KG1 (cell line): Measurements from ENCODE around the gene C14orf119.

Source experiments
- DNase-seq: peaks from one replicate; lab custom pipeline; 2025; lab: John Stamatoyannopoulos, UW

The C14orf119 gene

DNA sequence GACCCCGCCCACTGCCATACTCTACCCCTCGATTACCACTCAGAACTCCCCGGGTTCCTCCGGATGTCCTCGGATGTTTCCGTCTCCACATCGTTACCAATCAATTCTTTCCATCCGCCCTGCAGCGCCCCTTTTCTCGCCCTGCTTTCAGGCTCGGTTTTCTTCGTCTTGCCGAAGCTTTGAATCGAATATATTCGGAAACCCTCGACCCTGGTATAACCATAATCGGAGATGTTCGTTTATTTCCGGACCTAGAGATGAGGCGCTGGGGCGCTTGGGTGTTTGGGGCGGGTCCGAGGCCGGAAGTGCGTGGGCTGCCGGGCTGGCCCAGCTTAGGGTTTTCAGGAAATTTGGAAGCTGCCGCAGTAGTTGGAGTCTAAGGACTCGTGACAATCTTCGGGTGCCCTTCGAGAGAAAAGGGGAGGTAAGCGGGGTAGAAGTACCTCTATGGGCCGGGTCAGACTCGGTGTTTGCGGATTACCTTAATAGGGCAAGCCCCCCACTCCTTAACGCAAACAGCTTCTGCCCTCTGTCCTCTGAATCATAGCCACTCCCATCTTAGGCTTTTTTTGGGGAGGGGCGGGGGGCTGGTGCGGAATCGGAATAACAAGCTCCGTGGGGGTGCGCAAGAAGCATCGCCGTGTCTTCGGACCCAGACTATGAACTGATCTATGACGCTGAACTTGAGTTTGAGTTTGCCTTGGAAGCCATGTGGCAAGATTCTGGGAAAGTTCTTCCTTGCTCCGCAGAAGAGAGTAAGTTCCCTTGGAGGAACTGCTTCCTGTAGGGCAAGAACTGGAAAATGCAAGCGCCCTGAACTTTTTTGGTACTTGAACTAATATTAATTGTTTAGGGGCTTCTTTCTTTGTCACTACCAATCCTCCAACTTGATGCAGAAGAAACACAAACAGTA is at the start of gene C14orf119:
TSS of gene C14orf119 (plus strand) at position 310 of the 913 bp plus-strand sequence. CDS start 2,154 bp downstream, outside the sequence.
- no peak for DNase-seq

DNA sequence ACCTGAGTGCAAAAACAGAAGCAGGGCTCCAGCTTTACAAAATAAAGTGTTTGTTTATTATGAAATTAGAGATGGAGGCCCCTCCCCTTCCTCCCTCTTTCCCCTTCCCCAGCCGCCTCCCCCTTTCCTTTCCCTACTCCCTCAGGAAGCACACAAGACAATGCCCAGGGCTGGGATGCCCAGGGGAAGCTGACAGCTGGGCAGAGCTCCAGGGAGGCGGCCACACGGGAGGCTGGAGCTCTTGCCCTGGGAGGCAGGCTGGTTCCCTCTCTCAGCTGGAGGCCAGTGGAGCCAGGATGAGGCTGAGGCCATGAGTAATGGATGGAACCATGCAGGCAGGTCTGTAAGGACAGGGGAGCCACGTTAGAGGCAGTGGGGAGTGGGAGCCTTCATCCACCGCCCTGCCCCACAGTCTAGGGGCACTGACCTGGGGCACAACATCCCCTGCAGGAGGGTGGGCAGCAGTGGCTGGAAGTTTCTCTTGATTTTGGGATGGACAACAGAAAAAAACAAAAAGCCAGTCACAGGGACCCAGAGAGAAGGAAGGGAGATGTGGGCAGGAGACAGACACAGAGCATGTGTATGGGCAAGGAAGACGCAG is 48.2 kb upstream of the C14orf119 start:
- no peak for DNase-seq

DNA sequence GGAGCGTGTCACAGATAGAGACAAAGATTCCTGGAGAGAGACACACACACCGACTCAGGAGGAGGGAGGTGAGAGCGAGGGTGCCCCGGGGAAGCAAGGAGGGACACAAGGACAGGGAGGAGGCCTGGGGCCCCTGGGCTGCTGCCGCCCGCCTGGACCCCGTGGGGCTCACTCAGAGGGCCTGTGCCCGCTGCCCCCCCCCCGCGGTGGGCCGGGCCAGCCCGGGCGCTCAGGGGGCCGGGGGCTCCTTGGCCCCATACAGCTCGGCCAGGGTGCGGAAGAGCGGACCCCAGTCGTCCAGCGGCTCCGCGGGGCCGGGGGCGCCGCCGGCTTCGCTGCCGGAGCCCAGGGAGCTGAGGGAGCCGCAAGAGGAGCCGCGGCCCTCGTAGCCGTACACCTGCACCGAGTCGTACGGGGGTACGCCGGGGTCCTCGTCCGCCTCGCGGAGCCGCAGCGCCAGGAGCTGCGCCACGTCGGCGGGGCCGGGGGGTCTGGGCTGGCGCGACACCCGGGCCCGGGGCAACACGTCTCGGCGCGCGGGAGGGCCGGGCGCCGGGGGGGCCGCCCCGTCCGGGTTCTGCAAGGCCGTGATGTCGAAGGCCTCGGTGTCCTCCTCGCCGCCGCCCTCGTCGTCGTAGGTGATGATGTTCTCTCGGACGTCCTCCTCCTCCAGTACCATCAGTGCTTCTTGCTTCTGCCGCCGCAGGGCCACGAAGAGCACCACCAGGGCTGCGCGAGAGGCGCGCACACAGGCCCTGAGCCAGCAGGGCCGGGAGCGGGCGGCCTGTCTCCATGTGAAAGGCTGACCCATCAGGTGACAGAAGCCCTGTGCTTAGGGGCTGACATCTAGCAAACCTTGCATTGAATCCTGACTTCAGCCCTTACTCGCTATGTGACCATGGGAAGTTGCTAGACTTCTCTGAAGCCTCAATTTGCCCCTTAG is 47.3 kb upstream of the C14orf119 start:
- DNase-seq = no peak

DNA sequence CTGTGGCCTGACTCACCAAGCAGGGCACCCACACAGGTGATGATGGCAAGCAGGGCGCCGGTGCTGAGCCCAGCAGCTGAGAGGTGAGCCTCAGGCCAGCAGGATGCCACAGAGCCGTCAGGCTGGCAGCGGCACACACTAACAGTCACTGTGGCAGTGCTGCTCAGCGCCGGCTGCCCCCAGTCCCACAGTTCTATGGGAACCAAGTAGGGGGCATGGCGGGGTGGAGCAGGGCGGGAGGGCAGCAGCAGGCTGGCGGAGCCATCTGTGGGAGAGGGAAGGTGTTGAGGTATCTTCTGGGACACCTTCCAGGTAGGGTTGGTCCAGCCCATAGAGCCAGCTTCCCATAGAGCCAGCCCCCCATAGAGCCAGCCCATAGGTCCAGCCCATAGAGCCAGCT is 46.3 kb upstream of the C14orf119 start:
- no peak for DNase-seq

- no peak for DNase-seq
These were observed 43.9 kb upstream of the C14orf119 start for GRCh38 chr14:23051141-23052057.

DNA sequence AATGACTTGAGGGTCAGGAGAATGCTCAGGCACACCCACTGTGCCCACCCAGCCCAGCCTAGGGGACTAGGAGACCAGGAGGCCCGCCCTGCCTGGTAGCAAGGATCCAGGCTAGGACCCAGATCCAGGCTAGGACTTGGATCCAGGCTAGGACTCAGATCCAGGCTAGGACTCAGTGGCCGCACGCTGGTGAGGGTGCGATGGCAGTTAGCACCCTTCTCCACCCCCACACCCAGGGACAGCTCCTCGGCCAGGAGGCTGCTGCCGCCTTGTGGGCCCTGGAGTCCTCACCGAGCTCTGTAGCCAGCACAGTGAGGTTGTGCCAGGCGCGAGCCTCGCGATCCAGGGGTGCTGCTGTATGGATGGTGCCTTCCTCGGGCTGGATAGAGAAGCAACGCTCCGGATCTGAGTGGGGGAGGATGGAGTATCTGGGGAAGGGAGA is 43.1 kb upstream of the C14orf119 start:
- DNase-seq = no peak

DNA sequence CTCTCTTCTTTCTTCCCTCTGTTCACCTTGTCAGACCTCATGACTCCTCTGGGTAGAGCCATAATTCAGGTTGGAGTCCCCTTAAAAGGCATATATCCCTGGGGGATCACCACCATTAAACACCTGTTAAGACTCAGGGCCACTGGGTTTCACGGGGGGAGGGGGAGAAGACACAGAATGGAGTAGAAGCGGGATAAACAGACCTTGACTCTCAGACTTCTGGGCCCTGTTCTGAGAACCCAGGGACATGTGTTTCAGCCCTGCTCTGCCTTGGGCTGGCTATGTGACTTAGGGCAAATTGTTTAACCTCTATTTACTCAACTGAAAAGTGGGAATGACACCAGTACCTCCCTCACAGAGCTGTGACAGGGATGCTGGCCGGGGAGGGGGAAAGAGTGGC is 42.6 kb upstream of the C14orf119 start:
- DNase-seq = no peak

DNA sequence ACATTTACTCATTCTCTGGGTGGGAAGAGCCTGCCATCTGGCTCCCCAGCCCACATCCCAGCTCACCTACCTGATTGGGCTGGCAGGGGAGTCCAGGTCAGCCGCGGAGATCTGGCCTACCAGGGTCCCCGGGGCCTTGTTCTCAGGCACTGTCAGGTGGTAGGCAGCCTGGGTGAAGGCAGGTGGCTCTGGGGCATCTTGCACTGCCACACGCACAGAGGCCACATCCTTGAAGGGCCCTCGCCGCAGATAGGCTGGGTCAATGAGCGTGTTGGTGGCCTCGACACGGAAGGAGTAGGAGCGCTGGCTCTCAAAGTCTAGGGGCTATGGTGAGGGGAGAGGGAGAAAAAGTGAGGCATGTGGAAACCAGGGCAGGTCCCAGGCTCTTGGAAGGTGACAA is 41.9 kb upstream of the C14orf119 start:
- DNase-seq = no peak

DNA sequence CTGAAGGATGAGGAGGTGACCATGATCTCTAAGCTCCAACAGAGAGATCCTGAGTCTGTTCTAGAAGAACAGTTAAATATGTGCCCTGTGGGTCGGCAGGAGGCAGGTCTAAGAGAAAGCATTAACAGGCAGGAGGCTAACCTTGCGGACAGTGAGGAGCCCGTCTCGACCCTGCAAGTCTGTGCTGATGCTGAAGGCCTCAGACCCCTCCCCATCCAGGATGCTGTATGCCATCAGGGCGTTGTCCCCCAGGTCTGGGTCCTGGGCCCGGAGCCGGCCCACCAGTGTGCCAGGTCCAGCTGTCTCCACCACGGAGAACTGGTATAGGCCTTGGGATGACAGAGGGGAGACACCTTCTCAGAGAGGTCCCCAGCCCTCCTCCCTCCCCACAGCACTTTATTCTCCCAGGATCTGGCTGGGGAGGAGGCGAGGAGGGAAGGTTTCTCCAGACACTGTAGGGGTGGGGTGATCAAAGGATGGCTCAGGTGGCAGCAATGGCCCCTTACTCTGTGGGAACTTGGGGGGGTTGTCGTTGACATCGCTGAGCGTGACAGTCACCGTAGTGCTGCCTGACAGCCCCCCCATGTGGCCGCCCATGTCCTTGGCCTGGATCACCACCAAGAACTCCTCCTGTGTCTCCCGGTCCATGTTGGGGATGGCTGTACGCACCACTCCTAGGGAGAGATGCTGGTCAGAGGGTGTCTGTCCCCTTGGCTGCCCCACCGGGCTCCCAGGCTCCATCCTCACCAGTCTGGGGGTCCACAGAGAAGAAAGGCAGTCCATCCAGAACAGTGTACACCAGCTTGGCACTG is 41.1 kb upstream of the C14orf119 start:
- no peak for DNase-seq

DNA sequence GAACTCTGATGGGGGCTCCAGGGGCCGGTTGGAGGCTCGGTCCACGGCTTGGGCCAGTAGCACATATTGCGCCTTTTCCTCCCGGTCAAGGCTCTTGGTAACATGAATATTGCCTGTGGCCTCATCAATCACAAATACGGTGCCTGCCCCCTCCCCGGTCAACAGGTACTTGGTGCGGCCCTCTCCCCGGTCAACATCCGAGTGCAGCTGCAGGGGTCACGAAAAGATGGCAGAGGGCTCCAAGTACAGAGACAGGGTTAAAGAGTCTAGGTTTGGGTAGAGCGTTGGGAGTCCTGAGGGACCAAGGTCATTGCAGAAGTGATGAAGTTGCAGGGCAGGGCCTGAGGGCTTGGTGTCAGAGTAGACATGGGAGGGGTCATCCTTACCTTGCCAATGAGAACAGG is 40.2 kb upstream of the C14orf119 start:
- no peak for DNase-seq

GRCh38 chr14:23055621-23056144 is 39.6 kb upstream of the C14orf119 start:
- DNase-seq = no peak

GRCh38 chr14:23056145-23056955 is 39.0 kb upstream of the C14orf119 start:
- DNase-seq = no peak

- DNase-seq = no peak
These were observed 38.1 kb upstream of the C14orf119 start, which contains the start of gene CDH24 for GRCh38 chr14:23056956-23057756. CDH24 (minus strand) TSS chr14:23057520; CDS start chr14:23055733, 1,787 bp downstream.

- no peak for DNase-seq
These were observed 37.3 kb upstream of the C14orf119 start for GRCh38 chr14:23057757-23058653.

DNA sequence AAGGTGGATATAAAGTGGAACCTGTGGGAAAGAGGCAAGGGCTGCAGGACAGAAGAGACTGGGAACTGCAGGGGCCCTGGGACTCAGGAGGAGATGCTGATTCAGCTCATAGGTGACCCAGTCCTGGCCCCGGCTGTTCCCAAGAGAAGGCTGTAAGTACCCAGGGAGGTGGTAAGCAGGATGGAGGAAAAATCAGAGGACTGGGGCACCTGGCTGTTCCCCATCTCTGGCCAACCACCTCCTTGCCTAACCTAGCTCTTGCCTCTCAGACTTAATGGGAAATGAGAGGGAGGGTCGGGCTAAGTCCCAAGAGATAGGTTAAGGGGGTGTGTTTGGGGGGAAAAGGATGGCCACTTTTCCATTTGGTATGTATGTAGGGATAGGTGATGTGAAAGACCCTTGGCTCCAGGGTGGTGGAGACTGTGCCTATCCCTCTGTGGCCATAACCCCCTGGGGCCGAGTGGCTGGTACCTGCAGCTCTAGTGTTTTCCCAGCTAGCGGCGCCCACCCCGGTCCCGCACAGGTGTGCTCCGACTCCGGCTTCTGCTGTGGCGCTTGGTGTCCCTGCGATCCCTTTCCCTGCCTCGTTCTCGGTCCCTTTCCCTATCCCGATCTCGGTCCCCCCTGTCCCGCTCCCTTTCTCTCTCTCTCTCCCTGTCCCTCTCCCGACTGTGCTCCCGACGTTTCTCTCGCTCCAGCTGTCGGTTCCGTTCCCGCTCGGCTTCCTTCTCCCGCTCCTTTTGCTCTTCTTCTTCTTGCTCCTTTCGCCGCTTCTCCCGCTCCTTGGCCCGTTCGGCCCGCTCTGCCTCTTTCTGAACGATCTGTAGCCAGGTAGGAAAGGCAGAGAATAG is 36.4 kb upstream of the C14orf119 start:
- no peak for DNase-seq
